OCI-LY1 (cell line): ENCODE measurements around the gene MX1.

Experiments
- EZH2 ChIP-seq: fragments of 200-600 bp; sonication (generic), shearing (Covaris generic); IDR thresholded peaks from 2 replicates; pipeline ENCODE4 v1.8.0; 2017; ENCODE audit warnings: borderline replicate concordance, mixed run types, mild to moderate bottlenecking, antibody characterized with exemption, low read length, moderate library complexity, mixed read lengths
- TF ChIP-seq, protein P1 (sequence below): fragments of 200-600 bp; sonication (generic), shearing (Covaris generic); IDR thresholded peaks from 2 replicates; pipeline ENCODE4 v1.5.1; 2017; ENCODE audit warnings: mild to moderate bottlenecking, antibody characterized with exemption, low read length, moderate library complexity, mixed read lengths

DNA sequence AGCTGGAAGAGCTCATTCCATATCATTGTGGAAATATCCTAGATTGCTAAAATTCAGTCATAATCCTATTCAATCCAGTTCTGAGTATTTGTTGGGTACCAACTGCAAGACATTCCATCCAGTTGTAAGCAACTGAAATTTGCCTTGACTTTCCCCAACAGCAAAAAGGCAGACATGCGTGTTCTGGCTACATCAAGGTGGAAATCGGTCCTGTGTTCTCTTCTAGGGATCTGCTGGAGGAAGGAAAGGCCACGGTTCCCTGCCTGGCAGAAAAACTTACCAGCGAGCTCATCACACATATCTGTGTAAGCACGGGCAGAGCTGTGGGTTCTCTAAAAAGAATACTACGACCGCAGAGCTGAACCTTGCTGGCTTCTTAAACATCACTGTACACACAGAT is 17.5 kb downstream of the MX1 start:
- TF ChIP-seq, protein P1, sequence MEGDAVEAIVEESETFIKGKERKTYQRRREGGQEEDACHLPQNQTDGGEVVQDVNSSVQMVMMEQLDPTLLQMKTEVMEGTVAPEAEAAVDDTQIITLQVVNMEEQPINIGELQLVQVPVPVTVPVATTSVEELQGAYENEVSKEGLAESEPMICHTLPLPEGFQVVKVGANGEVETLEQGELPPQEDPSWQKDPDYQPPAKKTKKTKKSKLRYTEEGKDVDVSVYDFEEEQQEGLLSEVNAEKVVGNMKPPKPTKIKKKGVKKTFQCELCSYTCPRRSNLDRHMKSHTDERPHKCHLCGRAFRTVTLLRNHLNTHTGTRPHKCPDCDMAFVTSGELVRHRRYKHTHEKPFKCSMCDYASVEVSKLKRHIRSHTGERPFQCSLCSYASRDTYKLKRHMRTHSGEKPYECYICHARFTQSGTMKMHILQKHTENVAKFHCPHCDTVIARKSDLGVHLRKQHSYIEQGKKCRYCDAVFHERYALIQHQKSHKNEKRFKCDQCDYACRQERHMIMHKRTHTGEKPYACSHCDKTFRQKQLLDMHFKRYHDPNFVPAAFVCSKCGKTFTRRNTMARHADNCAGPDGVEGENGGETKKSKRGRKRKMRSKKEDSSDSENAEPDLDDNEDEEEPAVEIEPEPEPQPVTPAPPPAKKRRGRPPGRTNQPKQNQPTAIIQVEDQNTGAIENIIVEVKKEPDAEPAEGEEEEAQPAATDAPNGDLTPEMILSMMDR = no peak
- TF ChIP-seq EZH2 = no peak
